Hematopoietic multipotent progenitor cell treated with erythropoietin and hydrocortisone succinate and interleukin-3 and kit ligand, for 8 days (in vitro differentiated cells): ENCODE results near the gene PPARA.

ENCODE experiments used
- DNase-seq: peaks from one replicate; pipeline ENCODE4 v3.0.0-alpha.2; 2015

The PPARA gene

DNA sequence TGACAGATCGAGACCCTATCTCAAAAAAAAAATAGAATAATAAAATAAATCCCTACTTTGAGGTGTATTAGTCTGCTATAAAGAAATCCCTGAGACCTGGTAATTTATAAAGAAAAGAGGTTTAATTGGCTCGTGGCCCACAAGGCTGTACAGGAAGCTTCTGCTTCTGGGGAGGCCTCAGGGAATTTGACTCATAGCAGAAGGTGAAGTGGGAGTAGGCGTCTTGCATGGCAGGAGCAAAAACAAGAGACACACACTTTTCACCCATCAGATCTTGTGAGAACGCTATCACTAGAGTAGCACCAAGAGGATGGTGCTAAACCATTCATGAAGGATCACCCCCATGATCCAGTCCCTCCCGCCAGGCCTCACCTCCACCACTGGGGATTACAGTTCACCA, 70.6 kb downstream of the PPARA start:
- no peak for DNase-seq

DNA sequence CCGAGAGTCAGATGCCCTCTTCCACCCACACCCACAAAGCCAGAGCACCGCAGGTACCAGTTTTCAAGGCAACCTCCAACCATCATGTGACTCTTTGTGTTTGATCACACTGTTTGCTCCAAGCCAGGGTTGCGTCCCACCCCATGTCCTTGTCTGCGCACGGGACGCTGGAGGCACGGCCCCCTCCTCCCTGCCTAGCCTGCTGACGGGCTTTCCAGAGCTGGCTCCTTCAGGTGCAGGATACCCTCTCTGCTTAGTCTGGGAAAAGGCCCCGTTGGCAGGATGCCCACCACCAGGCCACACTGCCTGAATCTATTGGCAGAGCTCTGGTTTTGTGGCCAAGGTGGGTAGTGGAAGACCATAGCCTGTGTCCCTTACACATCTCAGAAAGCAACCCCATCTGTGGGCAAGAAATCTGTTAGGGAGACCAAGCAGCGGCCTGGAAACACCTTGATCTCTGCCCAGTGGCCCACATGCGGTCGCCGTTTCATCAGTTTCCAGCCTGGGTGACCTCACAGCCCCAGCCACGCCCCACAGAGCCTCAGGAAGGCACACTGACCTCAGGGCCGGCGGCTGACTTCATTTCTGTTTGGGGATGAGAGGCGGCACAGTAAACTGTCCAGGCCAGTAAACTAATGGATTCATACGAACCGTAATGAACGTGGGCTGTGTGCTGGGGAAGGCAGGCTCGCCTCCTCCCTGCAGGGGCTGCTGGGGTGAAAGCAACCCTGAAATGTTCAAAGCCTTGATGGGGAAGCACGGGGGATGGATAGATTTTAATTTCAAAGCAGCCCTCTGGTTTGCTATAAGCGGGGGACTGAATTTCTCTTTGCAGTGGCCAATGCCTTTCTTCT, 73.9 kb downstream of the PPARA start:
- DNase-seq = no peak

GRCh38 chr22:46224898-46225290, 74.6 kb downstream of the PPARA start:
- DNase-seq = no peak

DNA sequence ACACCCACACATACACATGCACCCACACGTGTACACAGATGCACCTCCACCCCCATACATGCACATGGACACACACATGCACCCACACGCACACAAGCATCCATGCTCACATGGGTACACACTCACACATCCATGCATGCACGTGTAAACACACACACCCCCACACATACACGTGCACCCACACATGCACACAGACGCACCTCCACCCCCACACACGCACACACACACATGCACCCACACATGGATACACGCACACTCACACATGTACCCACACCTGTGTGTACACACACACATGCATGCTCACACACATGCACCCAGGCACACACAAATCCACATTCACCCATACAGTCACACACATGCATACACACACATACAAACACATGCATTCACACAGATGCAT, 75.3 kb downstream of the PPARA start:
- DNase-seq = no peak

DNA sequence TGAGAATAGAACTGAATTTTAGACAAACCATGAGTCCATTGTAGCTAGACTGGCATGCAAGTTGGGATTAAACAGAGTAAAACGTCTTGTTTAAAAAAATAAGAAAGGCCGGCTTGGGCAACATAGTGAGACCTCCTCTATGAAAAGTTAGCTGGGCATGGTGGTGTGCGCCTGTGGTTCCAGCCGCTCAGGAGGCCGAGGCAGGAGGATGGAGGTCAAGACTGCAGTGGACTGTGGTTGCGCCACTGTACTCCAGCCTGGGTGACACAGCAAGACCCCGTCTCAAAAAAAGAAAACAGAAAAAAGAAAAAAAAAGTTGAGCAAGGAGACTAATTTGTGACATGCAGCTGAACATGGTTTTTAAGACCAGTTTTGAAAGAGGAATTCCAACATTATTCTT, 76.3 kb downstream of the PPARA start:
- DNase-seq = no peak

GRCh38 chr22:46229701-46230100, 79.4 kb downstream of the PPARA start:
- no peak for DNase-seq

DNA sequence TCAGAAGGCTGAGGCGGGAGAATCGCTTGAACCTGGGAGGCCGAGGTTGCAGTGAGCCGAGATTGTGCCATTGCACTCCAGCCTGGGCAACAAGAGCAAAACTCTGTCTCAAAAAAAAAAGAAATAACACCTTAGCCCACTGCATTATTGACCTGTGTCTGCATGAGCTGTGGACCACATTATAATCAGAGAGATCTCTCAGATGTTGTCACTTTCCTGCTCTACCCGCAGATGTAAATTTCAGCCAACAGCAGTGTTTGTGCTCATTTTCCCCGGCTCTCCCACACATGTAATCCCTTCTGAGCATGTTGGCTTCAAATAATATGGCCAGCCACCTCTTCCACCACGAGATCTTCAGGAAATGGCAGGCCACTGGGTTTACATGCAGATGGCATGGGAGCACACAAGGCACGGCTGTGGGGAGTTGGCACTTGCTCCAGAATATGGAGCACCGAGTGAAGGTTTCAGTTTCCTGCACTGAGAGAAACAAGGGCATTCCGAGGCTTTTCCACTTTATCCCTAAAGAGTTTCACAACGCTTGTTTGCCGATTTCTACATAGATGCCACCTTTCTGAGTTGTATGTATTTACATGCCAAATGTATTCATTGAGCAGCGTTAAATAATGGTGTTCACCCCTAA, 80.1 kb downstream of the PPARA start:
- DNase-seq = no peak

GRCh38 chr22:46233231-46233630, 82.9 kb downstream of the PPARA start:
- DNase-seq = peak; percentile 80

- peak; percentile 95 for DNase-seq
Observed at GRCh38 chr22:46234969-46235368, 84.6 kb downstream of the PPARA start.

GRCh38 chr22:46237453-46238124, 87.3 kb downstream of the PPARA start:
- no peak for DNase-seq

DNA sequence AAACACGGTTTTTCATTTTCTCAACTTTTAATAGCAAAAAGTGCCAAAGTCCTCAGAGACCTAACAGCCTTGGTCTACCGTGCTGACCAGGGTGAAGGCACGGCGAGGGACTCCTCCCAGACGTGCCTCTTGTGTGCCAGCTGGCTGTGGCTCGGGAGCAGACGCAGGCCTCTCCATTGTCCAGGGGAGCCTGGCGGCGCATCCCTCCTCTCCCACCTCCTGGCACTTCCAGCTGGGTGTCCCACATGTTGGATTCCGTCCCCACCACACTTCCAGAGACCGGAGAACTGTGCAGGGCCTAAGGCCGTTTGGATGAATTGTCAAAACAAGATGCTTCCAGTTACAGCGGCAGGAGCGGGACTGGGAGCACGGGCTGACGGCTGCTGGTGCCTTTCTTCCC, 88.2 kb downstream of the PPARA start:
- DNase-seq = no peak

GRCh38 chr22:46239261-46240048, 89.1 kb downstream of the PPARA start:
- peak; percentile 88 for DNase-seq

DNA sequence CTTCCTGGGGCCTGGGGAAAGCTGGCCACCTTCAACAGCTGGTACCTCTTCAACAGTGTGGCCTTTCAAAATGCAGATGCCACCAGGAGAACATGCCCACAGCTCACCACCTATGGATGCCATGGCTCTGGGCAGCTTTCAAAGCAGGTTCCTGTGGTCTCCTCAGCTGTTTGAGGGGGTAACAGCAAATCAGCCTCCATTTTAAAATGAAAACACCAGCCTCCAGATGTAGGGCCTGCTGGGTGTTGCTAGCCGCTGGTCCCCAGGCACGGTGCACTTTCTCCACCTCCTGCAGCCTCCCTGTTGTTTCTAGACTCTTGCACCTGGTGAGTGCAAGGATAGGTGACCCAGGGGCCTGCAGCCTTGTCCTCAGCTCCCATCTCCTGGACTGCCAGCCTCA, 89.7 kb downstream of the PPARA start:
- no peak for DNase-seq

DNA sequence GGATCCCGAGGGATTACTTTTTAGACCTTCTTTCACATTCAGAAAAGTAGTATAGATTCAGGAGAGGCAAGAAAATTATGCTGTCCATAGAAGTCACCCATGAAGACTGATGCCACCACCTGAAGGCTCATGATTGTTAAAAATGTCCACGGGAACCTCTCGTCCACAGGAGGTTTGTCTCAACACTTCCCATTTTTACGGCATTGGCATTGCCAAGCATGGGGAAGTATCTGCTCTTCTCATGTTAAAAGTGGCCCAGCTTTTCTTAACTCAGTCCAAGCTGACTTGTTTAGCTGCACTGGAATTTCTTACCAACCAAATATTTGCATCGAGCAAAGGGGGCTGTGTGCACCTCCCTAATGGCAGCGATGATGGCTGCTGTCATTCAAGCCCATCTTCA, 90.2 kb downstream of the PPARA start:
- no peak for DNase-seq

DNA sequence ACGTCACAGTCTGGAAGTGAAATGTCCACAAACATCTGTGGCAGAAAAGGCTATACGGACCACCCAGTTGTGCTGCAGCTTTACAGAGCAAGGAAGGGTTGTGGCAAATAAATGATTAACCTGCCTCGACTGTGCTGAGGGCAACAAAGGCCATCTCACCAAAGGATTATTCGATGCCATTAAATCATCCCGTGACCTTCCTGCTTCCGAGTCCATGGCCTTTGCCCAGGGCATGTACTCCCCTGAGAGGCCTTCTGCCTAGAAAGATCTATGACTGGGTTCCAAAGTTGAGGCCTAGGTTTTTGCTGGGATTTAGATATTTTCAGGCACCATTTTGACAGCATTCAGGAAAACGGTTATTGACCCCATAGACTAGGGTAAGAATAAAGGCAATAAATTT, 90.6 kb downstream of the PPARA start:
- DNase-seq = no peak

DNA sequence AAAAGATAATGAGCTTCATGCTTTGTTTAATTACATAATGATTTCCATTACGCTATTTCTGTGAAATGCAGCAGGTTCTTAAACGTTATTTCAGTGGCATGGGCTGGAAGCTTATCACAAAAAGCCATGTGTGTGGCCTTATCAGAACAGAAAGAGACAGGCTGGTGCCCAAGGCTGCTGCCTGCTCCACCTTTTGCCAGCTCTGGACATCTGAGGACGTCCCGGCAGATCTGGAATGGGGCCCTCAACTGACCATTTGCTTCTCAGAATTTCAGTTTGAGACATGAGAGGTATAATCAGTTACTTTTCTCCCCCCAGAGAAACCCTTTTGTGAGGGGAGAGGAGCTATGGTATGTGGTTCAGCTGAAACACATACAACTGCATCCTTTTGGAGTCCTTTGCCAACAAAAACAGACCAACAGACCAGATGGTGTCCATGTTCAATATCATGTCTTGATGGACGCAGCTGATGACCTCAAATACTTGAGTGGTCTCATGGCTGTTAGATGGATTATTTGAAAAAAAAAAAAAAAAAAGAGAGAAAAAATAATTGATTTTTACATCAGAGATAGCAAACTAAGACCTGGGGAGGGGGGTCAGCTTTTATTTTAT, 91.2 kb downstream of the PPARA start:
- peak; percentile 98 for DNase-seq

- no peak for DNase-seq
Observed at GRCh38 chr22:46242076-46242475, 91.8 kb downstream of the PPARA start.

DNA sequence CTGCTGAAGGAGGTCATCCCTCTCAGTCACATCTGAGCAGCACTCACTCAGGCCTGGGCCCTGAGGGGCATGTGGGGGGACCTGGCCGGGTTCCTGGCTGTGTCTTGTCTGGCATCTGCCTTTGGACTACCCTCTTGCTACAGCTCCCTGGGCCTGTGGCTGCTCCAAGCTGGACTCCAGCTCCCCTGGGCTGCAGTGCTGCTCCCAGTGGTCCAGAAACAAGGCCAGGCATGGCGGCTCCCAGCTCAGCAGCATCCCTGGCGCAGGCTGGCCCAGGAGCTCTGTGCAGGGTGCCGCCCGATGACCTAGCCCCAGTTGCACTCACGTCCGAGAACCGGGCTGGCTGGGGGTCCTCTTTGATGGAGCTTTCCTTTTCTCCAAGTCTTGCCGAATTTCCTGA, 94.4 kb downstream of the PPARA start:
- DNase-seq = no peak

DNA sequence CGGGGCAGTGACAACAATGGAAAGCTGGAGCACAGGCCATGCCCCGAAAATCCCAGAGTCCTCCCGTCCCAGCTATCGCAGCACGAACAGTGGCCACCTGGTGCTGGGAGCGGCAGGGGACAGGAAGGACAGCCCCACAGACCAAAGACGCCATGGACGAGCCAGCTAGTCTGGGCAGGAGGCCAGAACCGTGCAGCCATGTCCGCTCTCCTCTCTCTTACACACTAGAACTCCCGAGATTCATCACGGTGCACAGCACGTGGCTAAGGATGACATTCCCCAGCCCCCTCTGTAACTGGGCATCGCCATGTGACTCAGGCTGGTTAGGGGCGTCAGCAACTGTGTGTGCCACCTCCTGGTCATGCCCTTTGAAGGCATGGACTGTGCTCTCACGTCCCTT, 95.2 kb downstream of the PPARA start:
- peak; percentile 42 for DNase-seq

GRCh38 chr22:46246178-46246577, 95.9 kb downstream of the PPARA start:
- DNase-seq = no peak

GRCh38 chr22:46247443-46247975, 97.2 kb downstream of the PPARA start:
- no peak for DNase-seq

DNA sequence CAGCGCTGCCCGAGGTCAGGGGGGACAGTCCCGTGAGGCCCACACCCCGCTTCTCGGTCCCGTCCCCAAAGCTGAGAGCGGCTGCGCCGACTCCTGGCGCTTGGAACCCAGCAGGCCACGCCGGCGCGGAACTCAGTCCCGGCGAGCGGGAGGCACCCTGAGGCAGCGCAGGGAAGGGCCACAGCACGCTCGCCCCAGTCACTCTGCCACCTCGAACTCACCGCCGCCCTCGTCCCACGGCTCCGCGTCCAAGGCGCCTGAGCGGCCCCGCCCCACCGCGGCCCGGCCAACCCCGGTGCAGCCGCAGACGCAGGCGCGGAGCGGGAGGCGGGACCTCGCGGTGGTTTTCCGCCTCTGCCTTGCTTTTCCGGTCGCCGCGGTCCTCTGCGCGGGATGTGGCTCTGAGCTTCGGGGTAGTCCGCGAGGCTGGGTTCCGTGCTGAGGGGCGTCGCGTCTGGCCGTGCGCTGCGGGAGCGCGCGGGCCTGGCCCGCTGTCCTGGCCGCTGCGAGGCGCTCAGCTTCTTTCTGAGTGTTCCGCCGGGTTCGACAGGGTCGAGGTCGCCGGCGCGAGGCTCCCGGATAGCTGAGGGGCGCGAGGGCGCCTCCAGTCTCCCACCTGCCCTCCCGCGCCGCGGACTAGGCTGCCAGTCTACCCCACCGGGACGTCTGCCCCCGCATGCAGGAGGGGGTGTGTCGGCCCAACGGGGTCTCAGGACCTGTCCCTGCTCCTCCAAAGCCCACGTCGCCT, 99.9 kb downstream of the PPARA start, which contains the start of gene CDPF1:
TSS of gene CDPF1 (minus strand) at position 259 of the 748 bp plus-strand sequence. CDS start 2,009 bp downstream, outside the sequence.
- DNase-seq = peak; percentile 89
